Ovary (tissue), 9 donors: ENCODE data around the gene ASH1L. TPM values are rescaled to one million over a fixed set of nuclear protein-coding genes. Genes with fewer than 3 reads are reported as not detected.

Experiments
- DNase-seq, 5 donors: peaks; one replicate each; pipeline ENCODE4 v3.0.0-alpha.2; 2019 to 2020
- H3K27ac ChIP-seq, 2 donors: fragments of 200-600 bp; one replicate each; pipeline versions ENCODE4 v1.5.1 to v1.8.0; 2019 to 2022
- H3K27me3 ChIP-seq: fragments of 200-600 bp; one replicate; pipeline ENCODE4 v1.8.0; 2022
- H3K36me3 ChIP-seq: fragments of 200-600 bp; sonication (generic); one replicate; pipeline ENCODE4 v1.5.1; 2019
- H3K4me1 ChIP-seq: one replicate; pipeline ENCODE4 v1.8.1; 2013; ENCODE audit warnings: mild to moderate bottlenecking, moderate library complexity; ENCODE audit not compliant: insufficient read depth
- H3K4me3 ChIP-seq: fragments of 200-600 bp; sonication (generic); one replicate; pipeline ENCODE4 v1.5.1; 2017
- H3K9me3 ChIP-seq, 2 donors: fragments of 200-600 bp in 1 of 2; sonication (generic) in 1 of 2; one replicate each; pipeline versions ENCODE4 v1.5.1 to v1.8.1; 2013 to 2019; ENCODE audit warnings: mild to moderate bottlenecking in 1 of 2, moderate library complexity in 1 of 2
- EP300 ChIP-seq: sonication (generic); formaldehyde crosslinking; IDR thresholded peaks from one replicate; pipeline ENCODE4 v1.6.1; 2017; ENCODE audit warnings: antibody characterized with exemption
- POLR2A ChIP-seq: fragments of 450-650 bp; IDR thresholded peaks from one replicate; pipeline ENCODE4 v1.6.1; 2017; ENCODE audit warnings: antibody characterized with exemption, mild to moderate bottlenecking, moderate library complexity
- WGBS, 3 donors: extraction: QIAGEN DNeasy Blood & Tissue Kit in 1 of 3; methylation state at CpG; one replicate each; pipeline versions ENCODE4 v1.1.5 to v1.1.7; 2013 to 2017; 5-methylcytosine and 5-hydroxymethylcytosine counted together
- intact Hi-C, 4 donors: fragments of 100-400 bp; cut with DNase I; formaldehyde crosslinking; loops; one replicate each; pipeline versions ENCODE4 v1.11.0 to v1.15.1; 2022 to 2023
- polyA plus RNA-seq, 2 donors: library from polyadenylated mRNA; stranded (reverse); fragments of 200-250 nt in 1 of 2; fragments of 350-450 nt in 1 of 2; fragmentation: Illumina TruSeq in 1 of 2; extraction: RNeasy Lipid Tissue Mini Kit (QIAGEN cat#74804) in 1 of 2; gene quantifications; one replicate each; pipeline ENCODE4 v1.2.3, GENCODE V29; 2013 to 2014
- total RNA-seq, 7 donors: library from RNA; depleted of rRNA in 2 of 7; stranded (reverse); fragments of >200 nt in 2 of 7; fragmentation: NEBNext Ultra II Directional in 3 of 7; extraction: Animal tissue kit (Norgen Biotek cat#: 25700) in 3 of 7; gene quantifications; one replicate each; pipeline versions ENCODE4 v1.1.0 to v1.2.4, GENCODE V29; 2016 to 2023
- TF ChIP-seq, protein P1 (sequence below), 3 donors: fragments of 450-650 bp in 2 of 3; fragments of 200-600 bp in 1 of 3; IDR thresholded peaks; one replicate each; pipeline versions ENCODE4 v1.5.1 to v1.8.0; 2016 to 2022; ENCODE audit warnings: antibody characterized with exemption in 3 of 3, mild to moderate bottlenecking in 1 of 3
- donor health status: DM: no; HTN: no; CAD: no; lungs with moderate emphysema.
- donor health status: DM: no; HTN: no; CAD: no.
- donor health status: Bipolar disorder and iron deficiency.
- donor health status: DM: yes; HTN: yes; CAD: no.
- donor health status: DM: no; HTN: no; CAD: no.
- donor health status: DM: yes; HTN: yes; CAD: no.

The ASH1L gene
- total and polyA plus RNA-seq, 9 donors, result 16.2 to 98.4 (median 63.8) TPM

GRCh38 chr1:155326020-155326526 is 236.5 kb downstream of the ASH1L start:
- DNase-seq, result no peak

DNA sequence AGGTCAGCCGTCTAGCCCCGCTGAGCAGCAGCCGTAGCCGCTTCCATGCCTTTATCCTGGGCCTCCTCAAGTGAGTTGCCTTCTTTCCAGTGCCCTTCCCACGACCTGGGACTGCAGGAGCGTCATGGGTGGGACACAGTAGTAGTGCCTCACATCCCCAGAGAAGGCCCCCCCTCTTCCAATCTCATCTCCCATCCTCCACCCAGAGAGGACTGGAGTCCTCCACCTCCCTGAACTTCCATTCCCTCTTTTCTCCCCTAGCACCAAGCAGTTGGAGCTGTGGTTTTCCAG is 237.1 kb downstream of the ASH1L start:
- no peaks in the 10 kb centered on the region for H3K36me3 ChIP-seq
- intact Hi-C loops, result loop anchor here in 3 of 4 donors (10.0 kb wide), 3 partner anchors 71 to 151 kb away; partner anchors contain the start of genes ENTREP3 (in 1 of the 3), KRTCAP2 (in 1 of the 3), MTX1 (in 1 of the 3) and THBS3 (in 1 of the 3)
- no peaks in the 10 kb centered on the region for H3K9me3 ChIP-seq
- no peak for DNase-seq
- TF ChIP-seq EP300, result no peak
- no peak for TF ChIP-seq POLR2A
- TF ChIP-seq, protein P1, sequence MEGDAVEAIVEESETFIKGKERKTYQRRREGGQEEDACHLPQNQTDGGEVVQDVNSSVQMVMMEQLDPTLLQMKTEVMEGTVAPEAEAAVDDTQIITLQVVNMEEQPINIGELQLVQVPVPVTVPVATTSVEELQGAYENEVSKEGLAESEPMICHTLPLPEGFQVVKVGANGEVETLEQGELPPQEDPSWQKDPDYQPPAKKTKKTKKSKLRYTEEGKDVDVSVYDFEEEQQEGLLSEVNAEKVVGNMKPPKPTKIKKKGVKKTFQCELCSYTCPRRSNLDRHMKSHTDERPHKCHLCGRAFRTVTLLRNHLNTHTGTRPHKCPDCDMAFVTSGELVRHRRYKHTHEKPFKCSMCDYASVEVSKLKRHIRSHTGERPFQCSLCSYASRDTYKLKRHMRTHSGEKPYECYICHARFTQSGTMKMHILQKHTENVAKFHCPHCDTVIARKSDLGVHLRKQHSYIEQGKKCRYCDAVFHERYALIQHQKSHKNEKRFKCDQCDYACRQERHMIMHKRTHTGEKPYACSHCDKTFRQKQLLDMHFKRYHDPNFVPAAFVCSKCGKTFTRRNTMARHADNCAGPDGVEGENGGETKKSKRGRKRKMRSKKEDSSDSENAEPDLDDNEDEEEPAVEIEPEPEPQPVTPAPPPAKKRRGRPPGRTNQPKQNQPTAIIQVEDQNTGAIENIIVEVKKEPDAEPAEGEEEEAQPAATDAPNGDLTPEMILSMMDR (IDR thresholded peaks at IDR 0.05), result no peak
- H3K4me1 ChIP-seq, result peaks cover 7% of the 10 kb centered on the region
- 44 to 53% (median 47%) methylated on average over 6 of the region's 6 CpGs for WGBS, 3 donors
- no peaks in the 10 kb centered on the region for H3K27me3 ChIP-seq
- H3K27ac ChIP-seq, result peak overlapping the region in 1 of 2 donors; percentile 96
- H3K4me3 ChIP-seq, result peak overlapping the region; percentile 74

More at GRCh38 chr1:155326020-155326526, 236.5 kb downstream of the ASH1L start:
- Histone ChIP-seq H3K4me3 (no peak overlapping the region), H3K27ac (no peak overlapping the region), H3K36me3 (no peaks in the 10 kb centered on the region), H3K9me3 (no peaks in the 10 kb centered on the region), H3K27me3 (no peaks in the 10 kb centered on the region), H3K4me1 (peaks cover 7% of the 10 kb centered on the region)
- intact Hi-C loops, result loop anchor here in 3 of 4 donors (10.0 kb wide), 3 partner anchors 71 to 151 kb away; partner anchors contain the start of genes ENTREP3 (in 1 of the 3), KRTCAP2 (in 1 of the 3), MTX1 (in 1 of the 3) and THBS3 (in 1 of the 3)
- WGBS, 3 donors, result 85 to 91% (median 89%) methylated on average over 6 of the region's 6 CpGs
- TF ChIP-seq EP300, result no peak
- TF ChIP-seq POLR2A, result no peak
- TF ChIP-seq, protein P1 (IDR thresholded peaks at IDR 0.05), result no peak

- H3K27me3 ChIP-seq, result no peaks in the 10 kb centered on the region
- DNase-seq, result peak; percentile 57 to 78 (median 68)
- peaks cover 7% of the 10 kb centered on the region for H3K4me1 ChIP-seq
- WGBS, 3 donors, result 4 to 7% (median 6%) methylated on average over 53 to 59 of the region's 59 CpGs
- intact Hi-C loops, result loop anchor here (5.0 to 10.0 kb wide), 6 partner anchors 48 to 150 kb away; partner anchors contain the start of genes HCN3 (in 3 of the 4), ENTREP3 (in 2 of the 4), KRTCAP2 (in 1 of the 4) and MTX1 (in 1 of the 4)
- TF ChIP-seq, protein P1 (IDR thresholded peaks at IDR 0.05), result peak in 2 of 3 donors; percentile 16 to 39
- TF ChIP-seq EP300, result no peak
- TF ChIP-seq POLR2A, result no peak
- H3K9me3 ChIP-seq, result no peaks in the 10 kb centered on the region
- peak overlapping the region; percentile 74 for H3K4me3 ChIP-seq
- no peaks in the 10 kb centered on the region for H3K36me3 ChIP-seq
- H3K27ac ChIP-seq, result peak overlapping the region; percentile 58 to 96
Observed at GRCh38 chr1:155324717-155325602, 237.6 kb downstream of the ASH1L start.

GRCh38 chr1:155324037-155324716 is 238.4 kb downstream of the ASH1L start:
- TF ChIP-seq POLR2A, result peak; percentile 53
- TF ChIP-seq, protein P1 (IDR thresholded peaks at IDR 0.05), result no peak
- Histone ChIP-seq H3K4me1 (peaks cover 7% of the 10 kb centered on the region), H3K9me3 (no peaks in the 10 kb centered on the region), H3K36me3 (no peaks in the 10 kb centered on the region), H3K4me3 (peak overlapping the region; percentile 74), H3K27me3 (no peaks in the 10 kb centered on the region), H3K27ac (peak overlapping the region; percentile 94 to 96)
- WGBS, 3 donors, result 0 to 1% (median 0%) methylated on average over 41 to 44 of the region's 44 CpGs
- DNase-seq, result peak; percentile 92 to 95 (median 94)
- intact Hi-C loops, result loop anchor here (5.0 to 10.0 kb wide), 6 partner anchors 47 to 149 kb away; partner anchors contain the start of genes HCN3 (in 3 of the 4), ENTREP3 (in 2 of the 4), KRTCAP2 (in 1 of the 4) and MTX1 (in 1 of the 4)
